Large intestine (tissue), 3 donors: ENCODE data around the gene RANGRF. TPM values are rescaled to one million over a fixed set of nuclear protein-coding genes. Genes with fewer than 3 reads are reported as not detected.

ENCODE experiments used
- DNase-seq, 2 donors: peaks; one replicate each; pipeline versions ENCODE4 v3.0.0 to v3.0.0-alpha.2; 2013
- H3K27ac ChIP-seq: one replicate; pipeline ENCODE4 v1.5.1; 2013; ENCODE audit warnings: low read length
- H3K27me3 ChIP-seq: 2 replicates; pipeline ENCODE4 v1.6.1; 2013; ENCODE audit warnings: low read length; ENCODE audit not compliant: control insufficient read depth, insufficient read depth
- H3K36me3 ChIP-seq: 2 replicates; pipeline ENCODE4 v1.6.1; 2013; ENCODE audit warnings: low read length; ENCODE audit not compliant: control insufficient read depth, insufficient read depth
- H3K4me1 ChIP-seq: one replicate; pipeline ENCODE4 v1.6.1; 2013; ENCODE audit warnings: low read length; ENCODE audit not compliant: control insufficient read depth, insufficient read depth
- H3K4me3 ChIP-seq: one replicate; pipeline ENCODE4 v1.5.1; 2013; ENCODE audit warnings: low read length
- H3K9me3 ChIP-seq: one replicate; pipeline ENCODE4 v1.6.1; 2013; ENCODE audit warnings: mild to moderate bottlenecking, low read depth, low read length, moderate library complexity; ENCODE audit not compliant: control insufficient read depth
- WGBS: methylation state at CpG from one replicate; pipeline ENCODE4 v1.1.5; 2013; ENCODE audit warnings: low lambda C conversion rate; ENCODE audit not compliant: insufficient coverage; 5-methylcytosine and 5-hydroxymethylcytosine counted together
- polyA plus RNA-seq: library from polyadenylated mRNA; unstranded; fragments of 120-200 nt; gene quantifications from one replicate; pipeline ENCODE4 v1.2.1, GENCODE V29; 2013

Gene RANGRF
- polyA plus RNA-seq, 1 donor, result 25.9 TPM

- H3K36me3 ChIP-seq, result peaks cover 48% of the 10 kb centered on the region
- H3K9me3 ChIP-seq, result no peaks in the 10 kb centered on the region
- no peak overlapping the region for H3K4me3 ChIP-seq
- H3K27ac ChIP-seq, result no peak overlapping the region
- DNase-seq, result no peak
- no CpG with 5 or more reads among the region's 9 CpGs for WGBS
- no peaks in the 10 kb centered on the region for H3K27me3 ChIP-seq
- no peaks in the 10 kb centered on the region for H3K4me1 ChIP-seq
Observed at GRCh38 chr17:8255499-8255898, 33.0 kb upstream of the RANGRF start.

GRCh38 chr17:8256291-8256690 is 32.2 kb upstream of the RANGRF start:
- no peak overlapping the region for H3K27ac ChIP-seq
- H3K36me3 ChIP-seq, result peaks cover 50% of the 10 kb centered on the region
- no peaks in the 10 kb centered on the region for H3K27me3 ChIP-seq
- H3K4me1 ChIP-seq, result no peaks in the 10 kb centered on the region
- no peaks in the 10 kb centered on the region for H3K9me3 ChIP-seq
- WGBS, result 90% methylated on average over 2 of the region's 10 CpGs
- H3K4me3 ChIP-seq, result no peak overlapping the region
- DNase-seq, result no peak

GRCh38 chr17:8256691-8257090 is 31.8 kb upstream of the RANGRF start:
- Histone ChIP-seq H3K36me3 (peaks cover 52% of the 10 kb centered on the region), H3K4me1 (no peaks in the 10 kb centered on the region)

GRCh38 chr17:8257801-8258200 is 30.7 kb upstream of the RANGRF start:
- H3K36me3 ChIP-seq, result peaks cover 55% of the 10 kb centered on the region
- no peak overlapping the region for H3K4me3 ChIP-seq
- no peaks in the 10 kb centered on the region for H3K27me3 ChIP-seq
- no CpG with 5 or more reads among the region's 8 CpGs for WGBS
- H3K9me3 ChIP-seq, result no peaks in the 10 kb centered on the region
- no peak overlapping the region for H3K27ac ChIP-seq
- no peaks in the 10 kb centered on the region for H3K4me1 ChIP-seq
- DNase-seq, result no peak

More at GRCh38 chr17:8256691-8257090, 31.8 kb upstream of the RANGRF start:
- no peak overlapping the region for H3K27ac ChIP-seq
- H3K27me3 ChIP-seq, result no peaks in the 10 kb centered on the region
- H3K9me3 ChIP-seq, result no peaks in the 10 kb centered on the region
- H3K4me3 ChIP-seq, result no peak overlapping the region
- no peak for DNase-seq
- WGBS, result no CpG with 5 or more reads among the region's 6 CpGs

- Histone ChIP-seq H3K4me3 (no peak overlapping the region), H3K36me3 (peaks cover 63% of the 10 kb centered on the region), H3K27ac (no peak overlapping the region), H3K9me3 (no peaks in the 10 kb centered on the region), H3K27me3 (no peaks in the 10 kb centered on the region), H3K4me1 (no peaks in the 10 kb centered on the region)
- no peak for DNase-seq
- no CpG with 5 or more reads among the region's 10 CpGs for WGBS
Observed at GRCh38 chr17:8264320-8264719, 24.1 kb upstream of the RANGRF start.

- Histone ChIP-seq H3K27me3 (no peaks in the 10 kb centered on the region), H3K36me3 (peaks cover 66% of the 10 kb centered on the region), H3K4me3 (no peak overlapping the region), H3K27ac (no peak overlapping the region), H3K9me3 (no peaks in the 10 kb centered on the region), H3K4me1 (no peaks in the 10 kb centered on the region)
- DNase-seq, result no peak
- WGBS, result no CpG with 5 or more reads among the region's 18 CpGs
Observed at GRCh38 chr17:8264836-8265542, 23.5 kb upstream of the RANGRF start.

GRCh38 chr17:8266648-8267479 is 21.6 kb upstream of the RANGRF start:
- Histone ChIP-seq H3K4me1 (no peaks in the 10 kb centered on the region), H3K9me3 (no peaks in the 10 kb centered on the region), H3K27me3 (no peaks in the 10 kb centered on the region), H3K27ac (no peak overlapping the region), H3K36me3 (peaks cover 66% of the 10 kb centered on the region), H3K4me3 (no peak overlapping the region)
- WGBS, result no CpG with 5 or more reads among the region's 29 CpGs
- DNase-seq, result no peak

- H3K36me3 ChIP-seq, result peaks cover 66% of the 10 kb centered on the region
- no peak overlapping the region for H3K4me3 ChIP-seq
- WGBS, result no CpG with 5 or more reads among the region's 13 CpGs
Observed at GRCh38 chr17:8267480-8268147, 20.9 kb upstream of the RANGRF start.

GRCh38 chr17:8268550-8269298 is 19.7 kb upstream of the RANGRF start:
- H3K4me1 ChIP-seq, result peaks cover 4% of the 10 kb centered on the region
- H3K27ac ChIP-seq, result no peak overlapping the region
- no peaks in the 10 kb centered on the region for H3K27me3 ChIP-seq
- WGBS, result no CpG with 5 or more reads among the region's 29 CpGs
- DNase-seq, result no peak
- H3K4me3 ChIP-seq, result no peak overlapping the region
- H3K36me3 ChIP-seq, result peaks cover 55% of the 10 kb centered on the region
- H3K9me3 ChIP-seq, result no peaks in the 10 kb centered on the region

More at GRCh38 chr17:8267480-8268147, 20.9 kb upstream of the RANGRF start:
- DNase-seq, result no peak
- Histone ChIP-seq H3K4me1 (no peaks in the 10 kb centered on the region), H3K9me3 (no peaks in the 10 kb centered on the region), H3K27ac (no peak overlapping the region), H3K27me3 (no peaks in the 10 kb centered on the region)

- WGBS, result no CpG with 5 or more reads among the region's 1 CpG
- Histone ChIP-seq H3K9me3 (no peaks in the 10 kb centered on the region), H3K27ac (no peak overlapping the region), H3K36me3 (peaks cover 19% of the 10 kb centered on the region), H3K4me3 (no peak overlapping the region), H3K4me1 (peaks cover 10% of the 10 kb centered on the region), H3K27me3 (no peaks in the 10 kb centered on the region)
- no peak for DNase-seq
Observed at GRCh38 chr17:8272421-8272820, 16.0 kb upstream of the RANGRF start.
